NCI-H2081 treated with DMSO at 0.1 percent for 48 hours (cell line): ENCODE measurements around the gene CPED1.
"Not testable (repeated sequence)": the region's sequence is repeated elsewhere in the genome, so short reads cannot be mapped to it uniquely, and the experiment has no call there.

Experiments used
- DNase-seq: peaks from one replicate; lab custom pipeline; 2025; lab: John Stamatoyannopoulos, UW

The CPED1 gene

DNA sequence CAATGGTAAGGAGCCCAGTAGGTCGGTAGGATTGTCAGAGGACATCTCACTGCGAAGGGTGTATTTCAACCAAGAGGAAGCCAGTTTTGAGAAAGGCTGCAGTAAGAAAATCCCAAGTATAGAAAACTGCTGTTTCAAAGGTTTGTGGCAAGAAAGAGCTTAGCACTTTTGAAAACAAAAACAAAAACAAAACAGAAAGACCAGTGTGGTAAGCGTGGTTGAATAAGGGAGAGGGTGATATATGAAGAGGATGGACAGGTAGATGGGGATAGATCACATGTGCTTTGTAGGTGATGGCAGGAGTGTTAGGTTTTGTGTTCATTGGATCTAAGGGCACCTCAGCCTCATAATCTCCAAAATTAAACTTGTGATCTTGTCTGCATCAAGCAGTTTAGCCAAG, 198.7 kb downstream of the CPED1 start:
- no peak for DNase-seq

- DNase-seq = no peak
Observed at GRCh38 chr7:121187676-121188075, 199.2 kb downstream of the CPED1 start.

DNA sequence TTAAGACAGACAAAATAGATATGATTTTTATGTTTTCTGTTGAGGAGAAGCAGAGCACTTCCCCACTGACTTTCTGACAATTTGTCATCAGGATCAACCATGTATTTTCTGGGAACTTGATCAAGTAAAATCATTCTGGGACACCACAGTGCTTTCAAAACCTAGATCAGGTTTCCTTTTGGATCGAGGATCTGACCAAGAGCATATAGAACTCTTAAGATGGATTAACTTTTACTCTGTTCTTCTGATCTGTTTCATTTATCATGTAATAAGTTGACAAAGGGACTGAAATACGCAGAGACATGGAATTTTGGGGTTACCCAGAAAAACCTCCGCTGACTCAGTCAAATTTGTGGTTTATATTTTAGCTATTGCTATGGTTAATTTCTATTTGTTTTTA, 204.3 kb downstream of the CPED1 start:
- no peak for DNase-seq

- no peak for DNase-seq
Observed at GRCh38 chr7:121195010-121195409, 206.5 kb downstream of the CPED1 start.

DNA sequence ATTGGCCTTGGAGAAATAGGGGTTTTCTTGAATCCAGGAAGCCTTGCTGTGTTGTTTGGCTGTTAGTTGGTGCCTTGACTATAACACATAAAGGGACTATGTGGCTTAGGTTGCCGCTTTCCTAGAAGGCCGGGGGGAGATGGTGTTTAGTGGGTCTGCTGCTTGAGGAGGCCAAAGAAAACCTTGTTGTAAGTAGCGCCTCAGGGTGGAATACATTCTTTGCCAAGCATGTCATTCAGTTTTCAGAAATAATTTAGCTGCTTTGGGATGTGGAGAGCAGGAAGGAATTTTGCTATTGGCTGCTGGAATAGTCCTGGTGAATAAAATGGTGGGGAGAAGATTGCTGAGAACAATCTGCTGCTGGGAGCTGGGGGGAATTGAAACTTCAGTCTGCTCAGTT, 207.4 kb downstream of the CPED1 start:
- DNase-seq = no peak

- DNase-seq = no peak
Observed at GRCh38 chr7:121196286-121196685, 207.8 kb downstream of the CPED1 start.

GRCh38 chr7:121197455-121197854, 208.9 kb downstream of the CPED1 start:
- DNase-seq = no peak

DNA sequence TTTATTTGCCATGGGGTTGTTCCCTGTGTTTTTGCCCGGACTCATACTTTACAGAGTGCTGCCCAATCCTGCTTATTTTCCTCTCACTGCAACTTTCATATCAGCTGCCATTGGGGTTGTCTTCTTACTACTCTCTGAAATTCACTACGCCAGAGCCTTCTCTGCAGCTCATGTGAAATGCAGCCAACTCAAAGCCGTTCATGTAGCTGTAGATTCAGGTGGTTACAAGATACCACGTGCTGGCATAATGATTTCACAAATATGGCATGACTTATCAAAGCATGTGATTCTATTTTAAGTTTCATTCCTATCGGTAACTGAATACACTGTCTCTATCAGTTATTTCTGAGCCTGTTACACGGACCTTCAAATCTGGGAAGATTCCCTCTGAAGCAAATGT, 210.0 kb downstream of the CPED1 start:
- no peak for DNase-seq

GRCh38 chr7:121202125-121202524, 213.6 kb downstream of the CPED1 start:
- DNase-seq = no peak

DNA sequence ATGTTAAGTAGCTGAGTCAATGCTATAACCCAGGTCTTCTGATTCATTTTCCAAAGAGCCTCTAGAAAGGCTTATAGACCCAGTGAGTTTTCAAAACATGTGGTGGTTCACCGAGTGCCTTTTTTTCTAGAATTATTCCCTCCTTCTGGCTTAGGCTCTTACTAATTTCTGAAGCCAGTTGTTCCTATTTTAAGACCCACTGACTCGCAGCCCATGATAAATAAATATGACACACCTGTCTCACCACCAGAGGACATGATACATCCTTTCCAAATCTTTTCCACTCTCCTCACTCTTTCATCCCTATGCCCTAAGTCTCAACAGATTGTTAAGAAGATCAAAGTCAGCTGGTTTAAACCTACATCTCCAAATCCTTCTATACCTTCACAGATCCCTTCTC, 214.3 kb downstream of the CPED1 start:
- DNase-seq = no peak

GRCh38 chr7:121204537-121204936, 216.0 kb downstream of the CPED1 start:
- peak; percentile 40 for DNase-seq

- no peak for DNase-seq
Observed at GRCh38 chr7:121205777-121206176, 217.3 kb downstream of the CPED1 start.

DNA sequence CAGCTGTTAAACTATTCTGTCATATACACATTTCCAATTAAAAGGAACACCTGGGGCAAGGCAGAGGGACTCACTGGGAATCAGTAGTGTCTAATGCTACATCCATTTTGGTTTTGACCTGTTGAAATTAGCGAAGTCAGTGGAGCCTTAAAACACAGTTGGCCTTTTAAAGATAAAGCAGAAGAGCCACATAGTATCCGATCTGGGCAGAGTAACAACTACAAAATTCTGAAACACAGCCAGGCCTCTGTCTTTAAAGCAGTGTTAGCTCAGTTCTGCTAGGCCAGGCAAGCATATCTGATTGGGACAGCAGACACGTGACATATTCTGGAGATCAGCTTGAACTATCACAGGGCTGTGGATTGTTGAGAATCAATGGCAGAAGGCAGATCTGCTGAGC, 222.7 kb downstream of the CPED1 start:
- DNase-seq = no peak

- no peak for DNase-seq
Observed at GRCh38 chr7:121212036-121212435, 223.5 kb downstream of the CPED1 start.

GRCh38 chr7:121214657-121215056, 226.1 kb downstream of the CPED1 start:
- no peak for DNase-seq

- no peak for DNase-seq
Observed at GRCh38 chr7:121219026-121219425, 230.5 kb downstream of the CPED1 start.

DNA sequence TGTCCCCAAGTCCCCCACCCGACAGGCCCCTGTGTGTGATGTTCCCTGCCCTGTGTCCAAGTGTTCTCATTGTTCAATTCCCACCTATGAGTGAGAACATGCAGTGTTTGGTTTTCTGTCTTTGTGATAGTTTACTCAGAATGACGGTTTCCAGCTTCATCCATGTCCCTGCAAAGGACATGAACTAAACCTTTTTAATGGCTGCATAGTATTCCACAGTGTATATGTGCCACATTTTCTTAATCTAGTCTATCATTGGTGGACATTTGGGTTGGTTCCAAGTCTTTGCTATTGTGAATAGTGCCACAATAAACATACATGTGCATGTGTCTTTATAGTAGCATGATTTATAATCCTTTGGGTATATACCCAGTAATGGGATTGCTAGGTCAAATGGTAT, 232.6 kb downstream of the CPED1 start:
- DNase-seq = not testable (repeated sequence)

- DNase-seq = no peak
Observed at GRCh38 chr7:121228779-121229178, 240.3 kb downstream of the CPED1 start.

DNA sequence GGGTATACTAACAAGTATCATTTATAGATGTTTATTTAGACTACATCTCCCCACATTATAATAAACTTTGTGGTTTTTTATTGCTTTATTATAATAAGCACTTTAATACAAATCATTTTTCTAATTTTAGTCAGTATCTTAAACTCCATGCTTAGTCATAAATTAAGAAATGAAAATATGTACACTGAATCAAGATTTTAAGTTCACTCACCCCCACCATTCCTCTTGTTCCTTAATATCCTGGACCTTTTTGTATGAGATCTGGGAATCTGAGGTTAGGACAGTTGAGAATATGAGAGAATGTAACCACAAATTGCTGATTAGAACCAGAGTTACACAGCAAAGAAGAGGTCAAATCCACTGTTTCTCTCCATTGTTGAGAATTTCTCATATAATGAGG, 246.7 kb downstream of the CPED1 start:
- DNase-seq = no peak

GRCh38 chr7:121237601-121238000, 249.1 kb downstream of the CPED1 start:
- no peak for DNase-seq

GRCh38 chr7:121244120-121244870, 255.8 kb downstream of the CPED1 start:
- DNase-seq = no peak

GRCh38 chr7:121251367-121251766, 262.9 kb downstream of the CPED1 start:
- not testable (repeated sequence) for DNase-seq

GRCh38 chr7:121252523-121253235, 264.2 kb downstream of the CPED1 start:
- not testable (repeated sequence) for DNase-seq

- no peak for DNase-seq
Observed at GRCh38 chr7:121259826-121260225, 271.3 kb downstream of the CPED1 start.
